Measurements from ENCODE around the gene VAPB.

GRCh38 chr20:58441723-58442122 lies 52.7 kb downstream of the VAPB start:
- TF ChIP-seq POLR2A (IDR thresholded peaks at IDR 0.05; ENCODE audit: low read length) (no peak), GATA1 (IDR thresholded peaks at IDR 0.05; ENCODE audit: low read depth, low read length) (no peak)

Data from erythroblast (primary cell).